HG02938 (cell line): ENCODE measurements around the gene ATL2.

Source experiments
- ATAC-seq: cut with Tn5 transposase; IDR thresholded peaks from one replicate; pipeline ENCODE4 v1.9.1; 2021; ENCODE audit warnings: mild to moderate bottlenecking, moderate library complexity; ENCODE audit not compliant: unreplicated experiment

Gene ATL2

GRCh38 chr2:38255211-38255610 lies 121.9 kb downstream of the ATL2 start:
- ATAC-seq = no peak

- no peak for ATAC-seq
Observed at GRCh38 chr2:38254796-38255195, 122.3 kb downstream of the ATL2 start.

GRCh38 chr2:38251940-38252339 lies 125.1 kb downstream of the ATL2 start:
- ATAC-seq = no peak

GRCh38 chr2:38248707-38249106 lies 128.4 kb downstream of the ATL2 start:
- no peak for ATAC-seq

- ATAC-seq = no peak
Observed at GRCh38 chr2:38248255-38248654, 128.8 kb downstream of the ATL2 start.

- ATAC-seq = no peak
Observed at GRCh38 chr2:38246105-38246504, 131.0 kb downstream of the ATL2 start.

GRCh38 chr2:38245114-38245641 lies 131.9 kb downstream of the ATL2 start:
- no peak for ATAC-seq

GRCh38 chr2:38244301-38244700 lies 132.8 kb downstream of the ATL2 start:
- ATAC-seq = no peak
